ENCODE measurements around the gene EXOSC7. TPM values are rescaled to one million over a fixed set of nuclear protein-coding genes. Genes with fewer than 3 reads are reported as not detected.

EXOSC7 gene
- total RNA-seq, 1 experiment from 2014 or later, result 88.7 TPM

DNA sequence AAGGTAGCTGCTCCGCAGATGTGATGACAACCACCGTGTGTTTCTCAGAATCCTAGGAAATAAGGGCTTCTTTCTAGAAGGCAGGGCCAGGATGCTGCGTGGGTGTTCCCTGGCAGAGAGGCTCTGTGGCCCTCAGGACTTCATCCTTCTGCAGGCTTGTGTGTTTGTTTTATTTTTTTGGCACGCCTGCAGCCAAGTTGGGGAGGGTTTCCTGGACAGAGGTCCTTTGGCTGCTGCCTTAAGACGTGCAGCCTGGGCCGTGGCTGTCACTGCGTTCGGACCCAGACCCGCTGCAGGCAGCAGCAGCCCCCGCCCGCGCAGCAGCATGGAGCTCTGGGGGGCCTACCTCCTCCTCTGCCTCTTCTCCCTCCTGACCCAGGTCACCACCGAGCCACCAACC is 50.0 kb downstream of the EXOSC7 start, which contains the start of gene CLEC3B:
TSS of gene CLEC3B (plus strand) at position 266 of the 400 bp plus-strand sequence. CDS start at position 326, 60 bp downstream.
- H2AFZ ChIP-seq (ENCODE audit: low read length), result no peak within 1 kb of the TSS
- Mint-ChIP-seq H3K4me1 (peaks cover 5% of the 10 kb centered on the region in 2 experiments), H3K27ac (no peak within 1 kb of the TSS)

More for the DNA sequence above, 50.0 kb downstream of the EXOSC7 start, which contains the start of gene CLEC3B:
- WGBS (ENCODE audit: extremely low coverage, insufficient read length, low lambda C conversion rate), result no CpG with 5 or more reads among the region's 13 CpGs
- no peak for DNase-seq
- no peaks in the 10 kb centered on the region for H4K20me1 ChIP-seq (ENCODE audit: control insufficient read depth, insufficient read depth, insufficient read length)
- no peak within 1 kb of the TSS for H2BK120ac ChIP-seq (ENCODE audit: low read depth, low read length, poor library complexity, severe bottlenecking)
- no peaks in the 10 kb centered on the region for H3K27me3 ChIP-seq (ENCODE audit: insufficient read depth, low read length)
- H3K4me1 ChIP-seq (ENCODE audit: insufficient read depth, low read length), result no peaks in the 10 kb centered on the region
- H3K23me2 ChIP-seq (ENCODE audit: insufficient read length, low read depth, low read length, poor library complexity, severe bottlenecking), result no peaks in the 10 kb centered on the region
- H3T11ph ChIP-seq (ENCODE audit: low read length), result no peak within 1 kb of the TSS
- no peak within 1 kb of the TSS for H3K56ac ChIP-seq (ENCODE audit: insufficient read length, low read depth, low read length)
- H3K27ac ChIP-seq (ENCODE audit: insufficient read length, low read depth, low read length), result no peak within 1 kb of the TSS
- no peak within 1 kb of the TSS for H3K4ac ChIP-seq (ENCODE audit: low read depth, low read length)
- H2AK5ac ChIP-seq (ENCODE audit: insufficient read length, low read length), result no peak within 1 kb of the TSS
- H3K9me3 Mint-ChIP-seq, result no peaks in the 10 kb centered on the region
- no peak within 1 kb of the TSS for H3K4me2 ChIP-seq (ENCODE audit: insufficient read depth, insufficient read length, low read length)
- no peak within 1 kb of the TSS for H4K91ac ChIP-seq (ENCODE audit: insufficient read length, low read depth, low read length)
- no peak within 1 kb of the TSS for H4K5ac ChIP-seq (ENCODE audit: insufficient read length, low read depth, low read length)
- H2BK20ac ChIP-seq (ENCODE audit: low read depth, low read length, poor library complexity, severe bottlenecking), result no peak within 1 kb of the TSS
- H3K79me1 ChIP-seq (ENCODE audit: insufficient read depth, low read depth, low read length, poor library complexity, severe bottlenecking), result no peaks in the 10 kb centered on the region
- 0 out of 2 replicates have a peak within 1 kb of the TSS, but pooled peaks have one; percentile 43 for H2BK15ac ChIP-seq (ENCODE audit: low read depth, low read length)
- no peaks in the 10 kb centered on the region for H3K9me3 ChIP-seq (ENCODE audit: control insufficient read depth, low read depth, low read length)
- peak within 1 kb of the TSS; percentile 41 for H3K14ac ChIP-seq (ENCODE audit: insufficient read depth, low read length)
- no peak within 1 kb of the TSS for H2BK12ac ChIP-seq (ENCODE audit: insufficient read length, low read depth, low read length)
- H3K79me2 ChIP-seq (ENCODE audit: insufficient read depth, low read length), result no peaks in the 10 kb centered on the region
- H2BK5ac ChIP-seq (ENCODE audit: insufficient read length, low read length), result no peak within 1 kb of the TSS
- H4K8ac ChIP-seq (replicated peaks; ENCODE audit: insufficient read length, low read depth, low read length), result no peak within 1 kb of the TSS
- H3K18ac ChIP-seq (ENCODE audit: insufficient read length, low read depth, low read length), result no peak within 1 kb of the TSS
- H3K23ac ChIP-seq (ENCODE audit: insufficient read length, low read depth, low read length), result no peak within 1 kb of the TSS
- H3K36me3 Mint-ChIP-seq (ENCODE audit: insufficient read depth in 1 of 3, low read depth in 3 of 3), result no peaks in the 10 kb centered on the region
- H3K9ac ChIP-seq (ENCODE audit: extremely low read depth, insufficient read length, low read length), result no peak within 1 kb of the TSS
- peaks cover 18% of the 10 kb centered on the region for H3K27me3 Mint-ChIP-seq (ENCODE audit: low read depth)
- TF ChIP-seq, protein P1, sequence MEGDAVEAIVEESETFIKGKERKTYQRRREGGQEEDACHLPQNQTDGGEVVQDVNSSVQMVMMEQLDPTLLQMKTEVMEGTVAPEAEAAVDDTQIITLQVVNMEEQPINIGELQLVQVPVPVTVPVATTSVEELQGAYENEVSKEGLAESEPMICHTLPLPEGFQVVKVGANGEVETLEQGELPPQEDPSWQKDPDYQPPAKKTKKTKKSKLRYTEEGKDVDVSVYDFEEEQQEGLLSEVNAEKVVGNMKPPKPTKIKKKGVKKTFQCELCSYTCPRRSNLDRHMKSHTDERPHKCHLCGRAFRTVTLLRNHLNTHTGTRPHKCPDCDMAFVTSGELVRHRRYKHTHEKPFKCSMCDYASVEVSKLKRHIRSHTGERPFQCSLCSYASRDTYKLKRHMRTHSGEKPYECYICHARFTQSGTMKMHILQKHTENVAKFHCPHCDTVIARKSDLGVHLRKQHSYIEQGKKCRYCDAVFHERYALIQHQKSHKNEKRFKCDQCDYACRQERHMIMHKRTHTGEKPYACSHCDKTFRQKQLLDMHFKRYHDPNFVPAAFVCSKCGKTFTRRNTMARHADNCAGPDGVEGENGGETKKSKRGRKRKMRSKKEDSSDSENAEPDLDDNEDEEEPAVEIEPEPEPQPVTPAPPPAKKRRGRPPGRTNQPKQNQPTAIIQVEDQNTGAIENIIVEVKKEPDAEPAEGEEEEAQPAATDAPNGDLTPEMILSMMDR (conservative IDR thresholded peaks at IDR 0.05), result no peak
- no peak within 1 kb of the TSS for H3K4me3 Mint-ChIP-seq
